Measurements from ENCODE around the gene MARF1. TPM values are rescaled to one million over a fixed set of nuclear protein-coding genes. Genes with fewer than 3 reads are reported as not detected.
A peak's percentile ranks its signal among the peaks of the same experiment; 100 is the strongest.

The MARF1 gene
- total RNA-seq, 1 experiment from 2014 or later = 25.2 TPM

DNA sequence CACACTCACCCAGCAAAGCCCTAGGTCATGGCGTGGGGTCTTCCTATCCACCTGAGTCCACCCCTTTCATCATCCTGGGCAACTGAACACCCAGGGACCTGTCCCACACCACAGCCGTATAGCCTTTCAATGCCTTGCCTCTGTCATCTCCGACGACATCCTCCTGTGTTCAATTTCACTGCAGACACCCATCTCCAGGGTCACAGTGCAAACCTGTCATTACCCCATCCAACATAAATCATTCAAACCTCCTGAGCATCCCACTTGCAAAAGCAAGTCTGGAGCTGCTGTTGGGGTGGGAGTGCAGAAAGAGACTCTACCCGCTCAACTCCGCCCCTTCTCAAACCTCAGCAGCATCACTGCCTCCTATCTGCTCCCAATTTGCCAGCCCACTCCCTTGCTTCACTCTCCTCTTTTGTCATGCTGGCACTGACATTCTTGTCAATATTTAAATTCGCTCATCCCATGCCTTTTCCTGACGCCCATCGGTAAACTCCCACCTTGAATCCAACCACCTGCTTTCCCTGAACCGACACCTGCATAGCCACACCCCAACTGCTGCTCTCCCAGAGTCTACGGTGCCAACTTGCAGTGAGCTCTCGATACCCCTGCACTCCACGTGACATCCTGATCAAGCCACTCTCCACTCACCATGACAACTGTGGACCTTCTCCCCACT is 37.0 kb downstream of the MARF1 start:
- H3K27ac ChIP-seq = no peak overlapping the region
- H3K4me3 ChIP-seq = no peak overlapping the region
- DNase-seq = no peak
- peaks cover 70% of the 10 kb centered on the region for H3K36me3 ChIP-seq
- peaks cover 8% of the 10 kb centered on the region for H3K4me1 ChIP-seq
- no peaks in the 10 kb centered on the region for H3K27me3 ChIP-seq
- no peaks in the 10 kb centered on the region for H3K9me3 ChIP-seq (replicated peaks)

DNA sequence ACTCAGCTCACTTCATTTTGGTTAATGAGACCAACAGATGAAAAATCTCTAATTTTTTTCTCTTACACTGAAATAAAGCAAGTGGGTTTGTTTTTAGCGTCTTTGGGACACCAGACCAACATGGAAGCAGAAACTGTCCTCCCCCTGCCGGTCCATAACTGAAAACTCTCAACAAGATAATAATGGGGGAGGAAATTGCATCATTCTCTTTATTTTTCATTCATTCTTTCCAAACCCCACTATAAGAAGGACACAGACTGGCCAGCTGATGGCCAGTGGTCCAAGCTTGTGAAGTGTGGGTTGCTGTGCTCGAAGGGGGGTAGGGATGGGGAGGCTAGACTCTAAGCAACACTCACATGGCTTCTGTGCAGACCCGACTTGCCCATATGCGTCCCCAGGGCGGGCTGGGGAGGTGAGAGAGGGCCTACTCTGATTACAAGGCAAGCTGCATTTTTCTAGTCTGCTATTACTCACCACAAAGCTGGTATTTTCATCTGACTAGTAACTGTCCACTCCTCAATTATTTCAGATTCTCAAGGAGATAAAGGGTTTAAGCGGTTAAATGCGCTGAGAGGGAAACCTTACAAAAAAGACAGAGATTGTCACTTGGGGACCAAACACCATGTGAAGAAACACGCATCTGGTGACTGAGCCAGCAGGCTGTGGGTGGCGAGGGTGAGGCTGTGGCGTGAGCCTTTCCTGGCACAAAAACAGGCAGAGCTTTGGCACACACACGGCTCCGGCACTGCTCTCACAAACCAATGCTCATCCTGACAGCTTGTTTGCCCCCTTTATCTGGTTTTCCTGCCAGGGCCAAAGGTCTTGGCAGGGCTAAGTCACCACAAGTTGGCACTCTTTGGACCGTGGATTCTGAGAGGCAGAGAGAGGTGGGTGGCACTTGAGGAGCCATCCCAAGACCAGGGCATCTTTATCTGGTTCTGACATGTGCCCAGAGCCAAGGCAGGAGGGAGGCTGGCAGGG is 38.2 kb downstream of the MARF1 start:
- H3K27ac ChIP-seq = no peak overlapping the region
- H3K4me3 ChIP-seq = no peak overlapping the region
- H3K36me3 ChIP-seq = peaks cover 73% of the 10 kb centered on the region
- H3K9me3 ChIP-seq (replicated peaks) = no peaks in the 10 kb centered on the region
- H3K4me1 ChIP-seq = peaks cover 8% of the 10 kb centered on the region
- H3K27me3 ChIP-seq = no peaks in the 10 kb centered on the region
- DNase-seq = no peak

- Histone ChIP-seq H3K36me3 (peaks cover 58% of the 10 kb centered on the region), H3K4me1 (peaks cover 17% of the 10 kb centered on the region), H3K27me3 (no peaks in the 10 kb centered on the region), H3K9me3 (replicated peaks) (no peaks in the 10 kb centered on the region), H3K4me3 (no peak overlapping the region), H3K27ac (no peak overlapping the region)
- no peak for DNase-seq
Observed at GRCh38 chr16:15602285-15603044, 40.5 kb downstream of the MARF1 start.

DNA sequence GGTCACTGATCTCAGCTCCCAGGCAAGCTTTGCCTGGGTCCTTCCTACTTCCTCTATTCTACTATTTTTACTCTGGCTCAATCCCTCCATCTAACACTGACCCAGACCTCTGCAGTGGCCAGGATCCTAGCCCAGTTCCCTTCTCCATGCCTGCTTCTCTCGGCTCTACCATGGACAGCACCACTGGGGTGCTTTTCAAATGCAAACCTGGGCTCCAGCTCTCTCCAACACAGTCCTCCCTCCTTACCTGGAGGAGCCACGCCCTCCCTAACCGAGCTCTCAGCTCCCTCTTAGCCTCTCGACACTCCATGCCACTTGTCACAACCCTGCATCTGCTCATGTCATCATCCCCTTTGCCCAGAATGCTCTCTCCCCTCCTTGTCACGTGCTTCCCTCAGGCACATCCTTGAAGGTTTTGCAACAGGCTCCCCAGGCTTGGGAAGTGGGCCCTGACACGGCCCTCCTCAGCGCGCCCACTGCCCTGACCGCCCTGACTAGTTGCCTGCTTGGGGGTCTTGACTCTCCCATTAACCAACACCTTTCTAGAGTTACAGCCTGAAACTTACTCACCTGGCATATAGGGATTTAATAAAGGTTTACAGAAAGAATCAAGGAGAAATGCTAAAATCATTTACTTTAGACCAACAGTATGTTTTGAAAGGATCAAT is 41.6 kb downstream of the MARF1 start:
- Histone ChIP-seq H3K9me3 (replicated peaks) (no peaks in the 10 kb centered on the region), H3K27me3 (no peaks in the 10 kb centered on the region), H3K27ac (no peak overlapping the region), H3K4me1 (peaks cover 28% of the 10 kb centered on the region), H3K36me3 (peaks cover 59% of the 10 kb centered on the region), H3K4me3 (no peak overlapping the region)
- DNase-seq = no peak

- Histone ChIP-seq H3K36me3 (peaks cover 71% of the 10 kb centered on the region), H3K27me3 (no peaks in the 10 kb centered on the region)
Observed at GRCh38 chr16:15599303-15600070, 43.5 kb downstream of the MARF1 start.

DNA sequence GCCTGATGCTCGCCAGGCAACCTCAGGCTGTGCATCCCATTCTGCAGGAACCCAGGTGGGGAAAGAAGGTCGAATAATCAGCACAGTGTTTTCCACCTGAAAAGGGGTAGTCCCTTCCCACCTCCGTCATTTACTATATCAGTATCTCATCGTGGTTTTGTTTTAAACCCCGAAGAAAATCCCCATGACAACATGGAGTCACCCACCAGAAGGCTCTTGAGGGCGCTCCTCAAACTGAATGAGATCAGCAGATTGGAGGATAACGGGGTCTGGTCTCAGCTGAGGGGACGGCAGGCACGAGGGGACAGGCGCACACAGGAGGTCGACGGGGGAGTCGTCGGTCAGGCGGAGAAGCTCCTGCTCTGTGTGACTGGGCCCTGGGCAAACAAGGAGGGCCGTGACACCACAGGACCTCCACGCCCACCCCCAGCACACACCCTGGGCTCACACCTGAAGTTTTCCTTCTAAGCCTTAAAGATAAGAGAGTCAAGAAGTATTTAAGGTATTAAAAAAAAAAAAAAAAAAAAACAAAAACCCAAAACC is 44.2 kb downstream of the MARF1 start:
- no peak for DNase-seq
- Histone ChIP-seq H3K4me1 (peaks cover 28% of the 10 kb centered on the region), H3K27ac (peak overlapping the region; percentile 86), H3K27me3 (no peaks in the 10 kb centered on the region), H3K4me3 (no peak overlapping the region), H3K36me3 (peaks cover 67% of the 10 kb centered on the region), H3K9me3 (replicated peaks) (no peaks in the 10 kb centered on the region)

More at GRCh38 chr16:15599303-15600070, 43.5 kb downstream of the MARF1 start:
- no peaks in the 10 kb centered on the region for H3K9me3 ChIP-seq (replicated peaks)
- no peak for DNase-seq
- H3K4me3 ChIP-seq = no peak overlapping the region
- peaks cover 28% of the 10 kb centered on the region for H3K4me1 ChIP-seq
- H3K27ac ChIP-seq = peak overlapping the region; percentile 86

DNA sequence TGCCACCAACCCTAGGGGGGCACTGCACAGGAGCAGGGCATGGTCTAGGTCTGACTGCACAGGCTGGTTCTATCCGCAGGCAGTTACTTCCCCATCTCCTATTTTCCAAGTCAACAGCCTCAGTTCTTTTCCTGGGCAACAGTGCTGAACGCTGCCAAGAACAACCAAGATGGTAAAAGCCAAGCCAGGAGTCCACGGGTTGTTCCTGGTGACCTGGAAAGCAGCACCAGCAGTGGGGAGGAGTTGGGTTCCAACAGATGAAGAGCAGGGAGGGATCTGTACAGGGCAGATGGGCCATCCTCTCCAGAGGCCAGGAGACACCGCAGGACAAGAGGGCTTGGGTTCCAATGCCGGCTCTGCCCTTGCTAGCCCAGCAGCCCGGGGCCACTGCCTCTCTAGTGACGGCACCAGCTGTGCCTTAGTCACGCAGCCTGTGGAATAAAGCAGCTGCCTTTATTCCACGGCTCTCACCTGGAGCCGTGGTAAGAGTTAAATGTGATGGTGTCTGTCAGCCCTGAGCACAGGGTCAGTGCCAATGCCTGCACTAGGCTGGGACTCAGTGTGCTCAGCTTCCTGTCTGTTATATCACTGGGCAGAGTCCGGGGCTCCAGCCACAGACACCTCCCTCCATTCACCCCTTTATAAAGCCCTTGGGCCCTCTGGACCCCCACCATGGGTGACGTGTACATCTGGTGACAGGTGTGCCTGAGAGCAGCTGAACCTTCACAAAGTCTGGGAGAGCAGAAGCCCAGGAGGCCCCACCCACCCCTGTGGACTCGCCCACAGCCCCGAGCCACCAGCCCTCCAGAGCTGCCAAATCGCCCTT is 44.9 kb downstream of the MARF1 start:
- peak overlapping the region; percentile 86 for H3K27ac ChIP-seq
- H3K36me3 ChIP-seq = peaks cover 64% of the 10 kb centered on the region
- peaks cover 28% of the 10 kb centered on the region for H3K4me1 ChIP-seq
- H3K4me3 ChIP-seq = no peak overlapping the region
- H3K27me3 ChIP-seq = no peaks in the 10 kb centered on the region
- no peaks in the 10 kb centered on the region for H3K9me3 ChIP-seq (replicated peaks)
- peak; percentile 94 to 97 for DNase-seq

DNA sequence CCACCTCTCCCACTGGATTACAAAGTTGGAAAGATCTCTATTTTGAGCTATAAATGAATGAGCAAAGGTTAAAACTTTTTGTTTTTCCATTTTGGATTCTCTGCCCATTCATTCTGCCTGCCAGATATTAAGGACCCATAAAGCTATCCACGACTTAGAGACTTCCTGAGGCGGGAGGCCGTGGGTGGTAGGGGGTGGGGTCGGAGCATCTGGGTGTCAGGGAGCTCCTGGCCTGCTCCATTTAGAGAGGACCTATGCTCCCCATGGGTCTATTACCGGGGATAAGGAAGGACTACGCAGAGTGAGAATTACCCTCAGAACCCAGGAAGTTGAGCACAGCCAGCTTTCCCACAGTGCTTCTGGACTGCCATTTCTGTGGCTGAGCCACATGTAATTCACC is 45.8 kb downstream of the MARF1 start:
- H3K36me3 ChIP-seq = peaks cover 58% of the 10 kb centered on the region
- DNase-seq = no peak
- no peak overlapping the region for H3K4me3 ChIP-seq
- H3K27ac ChIP-seq = peak overlapping the region; percentile 86
- H3K9me3 ChIP-seq (replicated peaks) = no peaks in the 10 kb centered on the region
- peaks cover 28% of the 10 kb centered on the region for H3K4me1 ChIP-seq
- no peaks in the 10 kb centered on the region for H3K27me3 ChIP-seq

DNA sequence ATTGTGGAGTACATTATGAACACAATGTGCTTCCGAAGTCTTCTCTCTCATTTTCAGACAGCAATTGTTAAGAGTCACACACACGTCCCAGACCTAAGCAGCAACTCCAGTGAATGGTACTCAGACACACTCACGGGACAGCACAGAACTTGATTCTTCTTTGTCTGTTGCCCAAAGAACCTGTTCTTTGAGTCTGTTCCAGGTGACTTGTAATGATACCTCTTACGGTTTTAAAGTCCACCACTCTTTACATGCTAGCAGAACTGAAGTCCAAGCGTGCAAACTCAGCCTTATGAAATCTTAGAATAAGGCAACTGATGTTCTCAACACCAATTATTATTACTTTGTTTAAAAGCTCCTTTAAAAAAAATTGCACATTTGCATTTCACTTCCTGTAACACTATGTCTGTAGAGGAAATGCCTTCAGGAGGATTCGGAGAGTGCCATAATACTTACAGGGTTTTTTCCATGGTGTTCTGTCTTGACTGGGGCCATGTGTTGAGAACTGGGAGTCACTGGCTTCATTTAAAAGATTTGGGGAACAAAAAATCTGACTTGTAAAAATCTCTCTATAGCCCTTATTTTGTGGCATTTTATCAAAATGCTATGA is 48.1 kb downstream of the MARF1 start:
- H3K27me3 ChIP-seq = no peaks in the 10 kb centered on the region
- H3K27ac ChIP-seq = no peak overlapping the region
- H3K9me3 ChIP-seq (replicated peaks) = no peaks in the 10 kb centered on the region
- no peak for DNase-seq
- no peak overlapping the region for H3K4me3 ChIP-seq
- H3K4me1 ChIP-seq = peaks cover 36% of the 10 kb centered on the region
- peaks cover 39% of the 10 kb centered on the region for H3K36me3 ChIP-seq

GRCh38 chr16:15593235-15593634 is 49.7 kb downstream of the MARF1 start:
- Histone ChIP-seq H3K36me3 (peaks cover 38% of the 10 kb centered on the region), H3K4me1 (peaks cover 26% of the 10 kb centered on the region), H3K27me3 (no peaks in the 10 kb centered on the region), H3K27ac (no peak overlapping the region), H3K4me3 (no peak overlapping the region), H3K9me3 (replicated peaks) (no peaks in the 10 kb centered on the region)
- no peak for DNase-seq

DNA sequence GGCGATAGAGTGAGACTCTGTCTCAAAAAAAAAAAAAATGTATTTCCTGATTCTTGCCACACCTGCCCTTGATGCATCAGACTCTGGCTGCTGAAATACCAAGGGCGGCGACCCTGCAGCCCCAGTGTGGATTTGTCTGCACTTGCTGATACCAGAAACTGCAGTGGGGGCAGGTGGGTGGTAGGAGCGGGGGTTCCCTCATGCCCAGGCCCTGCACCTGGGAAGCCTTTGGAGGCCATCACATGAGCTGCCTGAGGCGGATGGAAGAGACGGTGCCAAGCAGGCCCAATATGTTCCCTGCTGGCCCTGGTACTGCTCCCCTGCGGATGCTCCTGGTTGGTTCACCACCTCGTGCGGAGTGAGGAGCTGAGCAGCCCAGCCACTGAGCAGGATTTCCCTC is 50.6 kb downstream of the MARF1 start:
- H3K27me3 ChIP-seq = no peaks in the 10 kb centered on the region
- no peak overlapping the region for H3K4me3 ChIP-seq
- peaks cover 18% of the 10 kb centered on the region for H3K4me1 ChIP-seq
- peaks cover 47% of the 10 kb centered on the region for H3K36me3 ChIP-seq
- H3K27ac ChIP-seq = no peak overlapping the region
- H3K9me3 ChIP-seq (replicated peaks) = no peaks in the 10 kb centered on the region
- no peak for DNase-seq

DNA sequence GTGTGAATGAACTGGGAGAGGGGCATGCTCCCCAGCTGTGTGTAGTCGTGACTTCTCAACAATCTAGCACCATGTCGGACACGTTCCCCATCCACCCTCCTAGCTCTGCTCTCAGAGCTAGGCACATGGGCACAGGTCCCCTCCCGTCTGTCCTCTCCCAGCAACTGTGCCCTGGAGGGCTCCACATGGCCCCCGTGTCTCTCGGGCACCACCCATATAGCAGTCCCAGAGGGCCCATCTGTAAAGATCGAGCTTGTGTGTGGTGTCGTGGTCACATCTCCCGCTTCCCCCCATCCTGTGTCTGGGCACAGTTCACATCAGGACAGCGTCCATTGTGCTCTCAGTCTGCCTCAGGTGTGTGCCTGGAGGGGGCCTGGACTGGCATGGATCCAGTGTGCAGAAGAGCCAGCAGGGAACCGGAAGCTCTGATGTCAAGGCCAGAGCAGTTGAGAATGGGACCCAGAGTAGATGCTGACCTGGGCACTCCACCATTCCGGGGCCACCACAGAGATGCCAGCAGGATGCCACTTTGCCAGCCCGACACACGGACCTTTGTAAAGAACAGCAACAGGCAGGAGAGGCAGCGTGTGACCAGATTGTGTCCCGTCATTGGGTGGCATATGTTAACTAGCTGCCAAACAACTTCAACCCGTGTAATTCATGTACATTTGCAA is 55.7 kb downstream of the MARF1 start:
- Histone ChIP-seq H3K36me3 (peaks cover 48% of the 10 kb centered on the region), H3K27ac (no peak overlapping the region), H3K9me3 (replicated peaks) (peaks cover 8% of the 10 kb centered on the region), H3K4me3 (no peak overlapping the region), H3K4me1 (peaks cover 8% of the 10 kb centered on the region), H3K27me3 (no peaks in the 10 kb centered on the region)
- no peak for DNase-seq

Measured in SJCRH30 (cell line).